Fibroblast of mammary gland (primary cell): ENCODE data around the gene GCNT2.
"Not testable (repeated sequence)": the region's sequence is repeated elsewhere in the genome, so short reads cannot be mapped to it uniquely, and the experiment has no call there.

Source experiments
- DNase-seq: peaks from one replicate; pipeline ENCODE4 v3.0.0-alpha.2; 2010; ENCODE audit warnings: low read depth
- H3K4me3 ChIP-seq: 2 replicates; pipeline ENCODE4 v1.5.1; 2011; ENCODE audit warnings: low read depth, mild to moderate bottlenecking, low read length, moderate library complexity; ENCODE audit not compliant: control insufficient read depth
- TF ChIP-seq, protein P1 (sequence below): conservative IDR thresholded peaks from 2 replicates; pipeline ENCODE4 v1.5.1; 2011; ENCODE audit warnings: low read depth, low read length, inconsistent platforms; ENCODE audit not compliant: control insufficient read depth, insufficient read depth

Gene GCNT2

DNA sequence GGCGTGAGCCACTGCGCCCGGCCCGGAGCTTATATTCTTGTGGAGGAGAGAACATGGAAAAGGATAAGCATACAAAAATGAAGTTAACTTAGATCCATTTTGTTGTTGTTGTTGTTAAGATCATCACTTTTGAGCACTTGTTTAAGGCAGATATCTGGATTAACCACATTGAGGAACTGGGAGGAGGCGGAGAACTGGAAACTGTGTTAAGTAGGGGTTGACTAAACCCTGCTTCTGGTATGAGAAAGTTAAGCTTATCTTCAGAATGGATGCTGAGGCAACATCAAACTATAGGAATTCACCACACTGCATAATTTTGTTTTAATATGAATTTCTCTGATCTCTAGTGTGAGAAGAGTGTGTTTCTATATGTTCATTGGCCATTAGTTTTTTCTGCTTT, 57.6 kb downstream of the GCNT2 start:
- no peak for DNase-seq
- no peak overlapping the region for H3K4me3 ChIP-seq
- TF ChIP-seq, protein P1, sequence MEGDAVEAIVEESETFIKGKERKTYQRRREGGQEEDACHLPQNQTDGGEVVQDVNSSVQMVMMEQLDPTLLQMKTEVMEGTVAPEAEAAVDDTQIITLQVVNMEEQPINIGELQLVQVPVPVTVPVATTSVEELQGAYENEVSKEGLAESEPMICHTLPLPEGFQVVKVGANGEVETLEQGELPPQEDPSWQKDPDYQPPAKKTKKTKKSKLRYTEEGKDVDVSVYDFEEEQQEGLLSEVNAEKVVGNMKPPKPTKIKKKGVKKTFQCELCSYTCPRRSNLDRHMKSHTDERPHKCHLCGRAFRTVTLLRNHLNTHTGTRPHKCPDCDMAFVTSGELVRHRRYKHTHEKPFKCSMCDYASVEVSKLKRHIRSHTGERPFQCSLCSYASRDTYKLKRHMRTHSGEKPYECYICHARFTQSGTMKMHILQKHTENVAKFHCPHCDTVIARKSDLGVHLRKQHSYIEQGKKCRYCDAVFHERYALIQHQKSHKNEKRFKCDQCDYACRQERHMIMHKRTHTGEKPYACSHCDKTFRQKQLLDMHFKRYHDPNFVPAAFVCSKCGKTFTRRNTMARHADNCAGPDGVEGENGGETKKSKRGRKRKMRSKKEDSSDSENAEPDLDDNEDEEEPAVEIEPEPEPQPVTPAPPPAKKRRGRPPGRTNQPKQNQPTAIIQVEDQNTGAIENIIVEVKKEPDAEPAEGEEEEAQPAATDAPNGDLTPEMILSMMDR = no peak

DNA sequence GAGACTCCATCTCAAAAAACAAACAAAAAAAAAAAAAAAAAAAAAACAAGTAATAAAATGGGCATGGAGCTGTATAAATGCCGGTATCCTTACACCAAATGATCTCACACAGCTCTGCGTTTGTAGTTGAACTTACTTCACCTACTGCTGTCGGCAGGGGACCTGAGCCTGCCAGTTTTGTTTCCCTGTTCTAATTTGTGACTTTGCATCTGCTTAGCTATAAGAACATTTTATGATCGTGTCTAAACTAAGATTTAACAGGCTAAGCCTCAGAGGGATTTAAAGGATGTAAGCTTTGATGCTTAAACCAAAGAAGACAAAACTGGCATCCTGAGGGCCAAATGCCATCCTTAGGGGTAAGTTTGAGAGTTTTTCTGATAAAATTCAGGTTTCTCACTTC, 58.7 kb downstream of the GCNT2 start:
- no peak for DNase-seq
- TF ChIP-seq, protein P1 = no peak
- H3K4me3 ChIP-seq = no peak overlapping the region

DNA sequence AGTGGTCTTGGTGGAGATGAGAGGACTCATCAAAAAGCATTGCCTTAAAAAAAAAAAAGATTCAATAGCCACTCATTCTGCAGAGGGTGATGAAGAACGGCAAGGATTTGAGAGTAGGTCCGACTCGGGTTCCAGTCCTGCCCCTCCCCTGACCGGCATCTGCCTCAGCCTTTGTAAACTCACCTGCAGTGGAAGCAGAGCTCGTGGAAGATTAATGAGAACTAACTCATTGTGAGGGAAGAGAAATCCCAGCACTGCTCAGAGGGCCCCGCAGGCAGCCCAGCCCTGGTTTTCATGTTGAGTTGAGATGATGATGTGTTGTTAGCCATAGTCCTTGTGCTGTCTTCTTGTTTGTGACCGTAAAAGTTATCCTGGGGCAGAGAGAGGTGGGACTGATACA, 59.4 kb downstream of the GCNT2 start:
- DNase-seq = no peak
- TF ChIP-seq, protein P1 = no peak
- H3K4me3 ChIP-seq = no peak overlapping the region

DNA sequence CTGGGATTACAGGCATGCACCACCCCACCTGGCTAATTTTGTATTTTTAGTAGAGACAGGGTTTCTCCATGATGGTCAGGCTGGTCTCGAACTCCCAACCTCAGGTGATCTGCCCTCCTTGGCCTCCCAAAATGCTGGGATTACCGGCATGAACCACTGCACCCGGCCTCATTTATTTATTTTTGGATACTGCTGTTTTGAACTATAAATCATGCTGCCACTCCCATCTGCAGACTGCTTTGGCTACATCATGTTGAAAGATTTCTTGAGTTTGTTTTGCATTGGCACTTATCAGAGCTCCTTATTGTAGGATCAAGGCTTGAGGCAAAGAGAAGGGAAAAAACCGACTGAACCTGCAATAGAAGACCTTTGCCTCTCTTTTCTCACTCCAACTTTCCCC, 60.3 kb downstream of the GCNT2 start:
- DNase-seq, H3K4me3 ChIP-seq: not testable (repeated sequence)

DNA sequence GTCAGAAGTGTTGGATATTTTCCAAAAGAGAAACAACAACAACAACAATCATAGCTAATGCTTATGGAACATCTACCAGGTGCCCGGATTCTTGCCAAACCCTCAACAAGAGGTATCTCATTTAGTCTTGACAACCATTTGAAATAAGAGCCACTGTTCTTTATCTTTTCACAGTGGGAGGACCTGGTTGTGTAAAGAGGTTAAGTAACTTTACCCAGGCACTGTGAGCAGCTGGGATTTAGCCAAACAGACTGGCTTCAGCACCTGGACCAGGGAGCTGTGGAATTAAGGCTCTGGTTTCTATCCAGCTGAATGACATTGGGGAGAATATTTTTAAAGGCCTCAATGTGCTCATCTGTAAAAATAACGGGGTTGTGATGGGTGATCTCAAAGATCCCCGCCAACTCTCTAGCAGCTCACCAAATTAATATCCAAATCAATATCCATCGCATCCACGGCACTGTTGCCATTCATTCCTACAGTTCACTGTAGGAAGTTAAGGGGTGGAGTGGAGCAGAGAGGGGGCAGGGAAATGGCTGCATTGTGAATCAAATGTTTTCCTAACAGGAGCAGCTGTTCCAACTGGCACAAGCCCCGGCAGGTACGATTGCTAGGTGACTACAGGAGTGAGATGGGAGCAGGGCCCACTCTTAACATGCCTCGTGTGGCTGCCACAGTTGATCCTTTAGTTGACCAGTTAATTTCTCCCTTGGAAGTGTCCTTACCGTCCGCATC, 61.8 kb downstream of the GCNT2 start:
- H3K4me3 ChIP-seq = no peak overlapping the region
- TF ChIP-seq, protein P1 = no peak
- DNase-seq = no peak

DNA sequence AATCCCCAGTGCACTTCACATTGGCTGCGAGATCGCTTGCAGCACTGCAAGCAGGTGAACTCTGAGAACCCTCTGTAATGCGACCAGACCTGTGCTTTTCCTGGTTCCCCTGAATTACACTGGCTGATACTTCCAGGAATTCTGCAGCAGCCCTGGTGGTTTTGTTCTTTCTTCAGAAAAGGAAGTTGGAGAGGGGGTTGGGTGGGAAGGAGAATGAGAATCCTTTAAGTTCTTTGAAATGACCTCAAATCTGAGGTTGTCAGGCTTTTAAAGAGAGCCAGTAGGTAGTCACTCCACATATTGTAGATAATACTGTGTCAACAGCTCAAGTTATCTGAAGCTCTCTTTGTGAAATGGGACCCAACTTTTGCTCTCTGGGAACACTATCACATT, 62.4 kb downstream of the GCNT2 start:
- TF ChIP-seq, protein P1 = no peak
- no peak for DNase-seq
- H3K4me3 ChIP-seq = no peak overlapping the region

DNA sequence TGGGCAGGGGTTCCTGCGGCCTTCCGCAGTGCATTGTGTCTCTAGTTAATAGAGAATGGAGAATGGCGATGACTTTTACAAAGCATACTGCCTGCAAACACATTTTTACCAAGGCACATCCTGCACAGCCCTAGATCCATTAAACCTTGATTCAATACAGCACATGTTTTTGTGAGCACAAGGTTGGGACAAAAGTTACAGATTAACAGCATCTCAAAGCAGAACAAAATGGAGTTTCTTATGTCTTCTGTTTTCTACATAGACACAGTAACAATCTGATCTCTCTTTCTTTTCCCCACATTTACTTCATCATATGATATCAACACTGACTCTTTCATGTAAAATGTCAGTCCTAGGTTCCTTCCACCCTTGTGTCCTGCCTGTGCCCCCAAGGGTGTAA, 63.5 kb downstream of the GCNT2 start:
- TF ChIP-seq, protein P1 = no peak
- no peak for DNase-seq
- H3K4me3 ChIP-seq = no peak overlapping the region
